Measurements from ENCODE around the gene ZGLP1.

The ZGLP1 gene

GRCh38 chr19:10317857-10318462, 8.3 kb upstream of the ZGLP1 start:
- peaks cover 10% of the 10 kb centered on the region for H3K4me1 Mint-ChIP-seq (ENCODE audit: low read depth)
- no peak overlapping the region for H3K27ac Mint-ChIP-seq

GRCh38 chr19:10317045-10317856, 7.6 kb upstream of the ZGLP1 start:
- Mint-ChIP-seq H3K4me1 (ENCODE audit: low read depth) (peaks cover 10% of the 10 kb centered on the region), H3K4me3 (no peak overlapping the region), H3K9me3 (no peaks in the 10 kb centered on the region), H3K27me3 (ENCODE audit: low read depth) (no peaks in the 10 kb centered on the region), H3K27ac (no peak overlapping the region), H3K36me3 (ENCODE audit: low read depth) (peaks cover 18% of the 10 kb centered on the region)

More at GRCh38 chr19:10317857-10318462, 8.3 kb upstream of the ZGLP1 start:
- Mint-ChIP-seq H3K4me3 (no peak overlapping the region), H3K9me3 (no peaks in the 10 kb centered on the region), H3K36me3 (ENCODE audit: low read depth) (peaks cover 18% of the 10 kb centered on the region), H3K27me3 (ENCODE audit: low read depth) (no peaks in the 10 kb centered on the region)

GRCh38 chr19:10316229-10317044, 6.8 kb upstream of the ZGLP1 start:
- H3K36me3 Mint-ChIP-seq (ENCODE audit: low read depth), result peaks cover 13% of the 10 kb centered on the region
- peaks cover 10% of the 10 kb centered on the region for H3K4me1 Mint-ChIP-seq (ENCODE audit: low read depth)
- H3K27me3 Mint-ChIP-seq (ENCODE audit: low read depth), result no peaks in the 10 kb centered on the region
- no peaks in the 10 kb centered on the region for H3K9me3 Mint-ChIP-seq
- peak overlapping the region; percentile 75 for H3K27ac Mint-ChIP-seq
- peak overlapping the region; percentile 67 for H3K4me3 Mint-ChIP-seq

GRCh38 chr19:10315335-10316214, 6.0 kb upstream of the ZGLP1 start, which contains the start of gene FDX2:
TSS of gene FDX2 (minus strand) at chr19:10316015. CDS start at chr19:10315996, 19 bp downstream.
- Mint-ChIP-seq H3K27me3 (ENCODE audit: low read depth) (no peaks in the 10 kb centered on the region), H3K9me3 (no peaks in the 10 kb centered on the region), H3K4me1 (ENCODE audit: low read depth) (peaks cover 10% of the 10 kb centered on the region), H3K36me3 (ENCODE audit: low read depth) (peaks cover 13% of the 10 kb centered on the region), H3K27ac (peak within 1 kb of the TSS; percentile 75), H3K4me3 (peak within 1 kb of the TSS; percentile 87)

GRCh38 chr19:10306327-10306726, 3.3 kb downstream of the ZGLP1 start:
- Mint-ChIP-seq H3K36me3 (ENCODE audit: low read depth) (no peaks in the 10 kb centered on the region), H3K9me3 (no peaks in the 10 kb centered on the region), H3K4me3 (no peak overlapping the region), H3K27ac (no peak overlapping the region), H3K4me1 (ENCODE audit: low read depth) (no peaks in the 10 kb centered on the region), H3K27me3 (ENCODE audit: low read depth) (peaks cover 4% of the 10 kb centered on the region)

- H3K4me3 Mint-ChIP-seq, result no peak overlapping the region
These were observed 4.3 kb downstream of the ZGLP1 start for GRCh38 chr19:10305139-10305806.

GRCh38 chr19:10299545-10300458, 9.8 kb downstream of the ZGLP1 start:
- Mint-ChIP-seq H3K4me1 (ENCODE audit: low read depth) (peaks cover 7% of the 10 kb centered on the region), H3K36me3 (ENCODE audit: low read depth) (peaks cover 1% of the 10 kb centered on the region), H3K4me3 (no peak overlapping the region), H3K27me3 (ENCODE audit: low read depth) (peaks cover 25% of the 10 kb centered on the region), H3K27ac (no peak overlapping the region), H3K9me3 (no peaks in the 10 kb centered on the region)

More at GRCh38 chr19:10305139-10305806, 4.3 kb downstream of the ZGLP1 start:
- Mint-ChIP-seq H3K36me3 (ENCODE audit: low read depth) (no peaks in the 10 kb centered on the region), H3K9me3 (no peaks in the 10 kb centered on the region), H3K27me3 (ENCODE audit: low read depth) (peaks cover 4% of the 10 kb centered on the region), H3K4me1 (ENCODE audit: low read depth) (no peaks in the 10 kb centered on the region), H3K27ac (no peak overlapping the region)

- peaks cover 23% of the 10 kb centered on the region for H3K4me1 Mint-ChIP-seq (ENCODE audit: low read depth)
- H3K4me3 Mint-ChIP-seq, result peak overlapping the region; percentile 84
- no peaks in the 10 kb centered on the region for H3K9me3 Mint-ChIP-seq
- peaks cover 1% of the 10 kb centered on the region for H3K36me3 Mint-ChIP-seq (ENCODE audit: low read depth)
- peak overlapping the region; percentile 75 for H3K27ac Mint-ChIP-seq
- peaks cover 59% of the 10 kb centered on the region for H3K27me3 Mint-ChIP-seq (ENCODE audit: low read depth)
These were observed 13.6 kb downstream of the ZGLP1 start for GRCh38 chr19:10295847-10296591.

- peaks cover 65% of the 10 kb centered on the region for H3K27me3 Mint-ChIP-seq (ENCODE audit: low read depth)
- H3K9me3 Mint-ChIP-seq, result no peaks in the 10 kb centered on the region
- peaks cover 1% of the 10 kb centered on the region for H3K36me3 Mint-ChIP-seq (ENCODE audit: low read depth)
- H3K4me3 Mint-ChIP-seq, result peak overlapping the region; percentile 84
- H3K4me1 Mint-ChIP-seq (ENCODE audit: low read depth), result peaks cover 28% of the 10 kb centered on the region
- peak overlapping the region; percentile 75 for H3K27ac Mint-ChIP-seq
These were observed 14.2 kb downstream of the ZGLP1 start for GRCh38 chr19:10295305-10295846.

- no peak overlapping the region for H3K27ac Mint-ChIP-seq
- no peaks in the 10 kb centered on the region for H3K9me3 Mint-ChIP-seq
- no peak overlapping the region for H3K4me3 Mint-ChIP-seq
- H3K4me1 Mint-ChIP-seq (ENCODE audit: low read depth), result peaks cover 33% of the 10 kb centered on the region
- peaks cover 67% of the 10 kb centered on the region for H3K27me3 Mint-ChIP-seq (ENCODE audit: low read depth)
- peaks cover 1% of the 10 kb centered on the region for H3K36me3 Mint-ChIP-seq (ENCODE audit: low read depth)
These were observed 15.3 kb downstream of the ZGLP1 start for GRCh38 chr19:10294368-10294697.

- Mint-ChIP-seq H3K4me1 (ENCODE audit: low read depth) (peaks cover 36% of the 10 kb centered on the region), H3K27ac (peak overlapping the region; percentile 69), H3K4me3 (peak overlapping the region; percentile 46)
These were observed 15.8 kb downstream of the ZGLP1 start for GRCh38 chr19:10293637-10294367.

More at GRCh38 chr19:10293637-10294367, 15.8 kb downstream of the ZGLP1 start:
- Mint-ChIP-seq H3K27me3 (ENCODE audit: low read depth) (peaks cover 71% of the 10 kb centered on the region), H3K36me3 (ENCODE audit: low read depth) (peaks cover 1% of the 10 kb centered on the region), H3K9me3 (no peaks in the 10 kb centered on the region)
